Measurements from ENCODE around the gene BLACAT1.
"Not testable (repeated sequence)": the region's sequence is repeated elsewhere in the genome, so short reads cannot be mapped to it uniquely, and the experiment has no call there.

The BLACAT1 gene

GRCh38 chr1:205417870-205418635, 37.8 kb downstream of the BLACAT1 start:
- no peak for TF ChIP-seq CTCF (IDR thresholded peaks at IDR 0.05; ENCODE audit: low read depth, low read length)
- DNase-seq (ENCODE audit: extremely low read depth, low read depth) = no peak

- DNase-seq (ENCODE audit: extremely low read depth, low read depth) = no peak
- TF ChIP-seq CTCF (IDR thresholded peaks at IDR 0.05; ENCODE audit: low read depth, low read length) = no peak
These were observed 39.5 kb downstream of the BLACAT1 start for GRCh38 chr1:205416322-205416721.

GRCh38 chr1:205410581-205411298, 45.1 kb downstream of the BLACAT1 start:
- TF ChIP-seq CTCF (IDR thresholded peaks at IDR 0.05; ENCODE audit: low read depth, low read length) = no peak
- no peak for DNase-seq (ENCODE audit: extremely low read depth, low read depth)

GRCh38 chr1:205407970-205408369, 47.9 kb downstream of the BLACAT1 start:
- no peak for DNase-seq (ENCODE audit: extremely low read depth, low read depth)
- no peak for TF ChIP-seq CTCF (IDR thresholded peaks at IDR 0.05; ENCODE audit: low read depth, low read length)

- not testable (repeated sequence) for DNase-seq (ENCODE audit: extremely low read depth, low read depth)
These were observed 49.6 kb downstream of the BLACAT1 start for GRCh38 chr1:205406252-205406651.

Measured in AG09319 (cell line).